Mucosa of descending colon (tissue), 3 donors: ENCODE data around the gene CELF4. TPM values are rescaled to one million over a fixed set of nuclear protein-coding genes. Genes with fewer than 3 reads are reported as not detected.

Experiments used
- ATAC-seq: fragments of 200-7000 bp; cut with Tn5 transposase; one replicate; pipeline ENCODE4 v1.9.1; 2020; ENCODE audit warnings: mild to moderate bottlenecking, moderate library complexity
- DNase-seq, 3 donors: peaks; one replicate each; pipeline ENCODE4 v3.0.0-alpha.2; 2020
- H3K36me3 ChIP-seq: fragments of 200-600 bp; one replicate; pipeline ENCODE4 v1.8.0; 2021; ENCODE audit warnings: low read depth, mild to moderate bottlenecking
- H3K4me1 ChIP-seq: fragments of 200-600 bp; one replicate; pipeline ENCODE4 v1.8.0; 2021; ENCODE audit warnings: low read depth, mild to moderate bottlenecking
- H3K4me3 ChIP-seq: fragments of 200-600 bp; one replicate; pipeline ENCODE4 v1.8.0; 2021; ENCODE audit warnings: mild to moderate bottlenecking
- H3K9me3 ChIP-seq: fragments of 200-600 bp; one replicate; pipeline ENCODE4 v1.8.0; 2021; ENCODE audit warnings: mild to moderate bottlenecking
- intact Hi-C, 2 donors: fragments of 100-400 bp; cut with DNase I in 1 of 2; cut with micrococcal nuclease in 1 of 2; formaldehyde crosslinking; loops; one replicate each; pipeline versions ENCODE4 v1.11.0 to v1.11.1; 2022; cut with DNase I, micrococcal nuclease
- total RNA-seq, 3 donors: library from RNA; stranded (reverse); fragmentation: NEBNext Ultra II Directional in 2 of 3; extraction: Animal tissue kit (Norgen Biotek cat#: 25700) in 2 of 3; gene quantifications; one replicate each; pipeline versions ENCODE4 v1.2.1 to v1.2.4, GENCODE V29; 2021 to 2023
- TF ChIP-seq, protein P1 (sequence below): fragments of 200-600 bp; IDR thresholded peaks from one replicate; pipeline ENCODE4 v1.8.0; 2022; ENCODE audit warnings: antibody characterized with exemption, mild to moderate bottlenecking
- donor health status: DM: no; HTN: no; CAD: no; lungs with moderate emphysema.
- donor health status: DM: no; HTN: no; CAD: no.
- donor health status: DM: no; HTN: yes; CAD: no.

Gene CELF4
- total RNA-seq, 3 donors from 2014 or later: 0.32 to 4.4 (median 0.72) TPM

GRCh38 chr18:37383036-37383785 is 182.4 kb downstream of the CELF4 start:
- intact Hi-C loops: no loop called here
- DNase-seq (no peak), ATAC-seq (no peak)
- Histone ChIP-seq H3K4me3 (no peak overlapping the region), H3K36me3 (no peaks in the 10 kb centered on the region), H3K9me3 (no peaks in the 10 kb centered on the region), H3K4me1 (no peaks in the 10 kb centered on the region)
- TF ChIP-seq, protein P1, sequence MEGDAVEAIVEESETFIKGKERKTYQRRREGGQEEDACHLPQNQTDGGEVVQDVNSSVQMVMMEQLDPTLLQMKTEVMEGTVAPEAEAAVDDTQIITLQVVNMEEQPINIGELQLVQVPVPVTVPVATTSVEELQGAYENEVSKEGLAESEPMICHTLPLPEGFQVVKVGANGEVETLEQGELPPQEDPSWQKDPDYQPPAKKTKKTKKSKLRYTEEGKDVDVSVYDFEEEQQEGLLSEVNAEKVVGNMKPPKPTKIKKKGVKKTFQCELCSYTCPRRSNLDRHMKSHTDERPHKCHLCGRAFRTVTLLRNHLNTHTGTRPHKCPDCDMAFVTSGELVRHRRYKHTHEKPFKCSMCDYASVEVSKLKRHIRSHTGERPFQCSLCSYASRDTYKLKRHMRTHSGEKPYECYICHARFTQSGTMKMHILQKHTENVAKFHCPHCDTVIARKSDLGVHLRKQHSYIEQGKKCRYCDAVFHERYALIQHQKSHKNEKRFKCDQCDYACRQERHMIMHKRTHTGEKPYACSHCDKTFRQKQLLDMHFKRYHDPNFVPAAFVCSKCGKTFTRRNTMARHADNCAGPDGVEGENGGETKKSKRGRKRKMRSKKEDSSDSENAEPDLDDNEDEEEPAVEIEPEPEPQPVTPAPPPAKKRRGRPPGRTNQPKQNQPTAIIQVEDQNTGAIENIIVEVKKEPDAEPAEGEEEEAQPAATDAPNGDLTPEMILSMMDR: no peak

- DNase-seq (no peak), ATAC-seq (no peak)
- no peak overlapping the region for H3K4me3 ChIP-seq
- no peaks in the 10 kb centered on the region for H3K4me1 ChIP-seq
- TF ChIP-seq, protein P1: no peak
- no peaks in the 10 kb centered on the region for H3K9me3 ChIP-seq
- intact Hi-C loops: no loop called here
- H3K36me3 ChIP-seq: no peaks in the 10 kb centered on the region
Measured at GRCh38 chr18:37381554-37381953, 184.0 kb downstream of the CELF4 start.

DNA sequence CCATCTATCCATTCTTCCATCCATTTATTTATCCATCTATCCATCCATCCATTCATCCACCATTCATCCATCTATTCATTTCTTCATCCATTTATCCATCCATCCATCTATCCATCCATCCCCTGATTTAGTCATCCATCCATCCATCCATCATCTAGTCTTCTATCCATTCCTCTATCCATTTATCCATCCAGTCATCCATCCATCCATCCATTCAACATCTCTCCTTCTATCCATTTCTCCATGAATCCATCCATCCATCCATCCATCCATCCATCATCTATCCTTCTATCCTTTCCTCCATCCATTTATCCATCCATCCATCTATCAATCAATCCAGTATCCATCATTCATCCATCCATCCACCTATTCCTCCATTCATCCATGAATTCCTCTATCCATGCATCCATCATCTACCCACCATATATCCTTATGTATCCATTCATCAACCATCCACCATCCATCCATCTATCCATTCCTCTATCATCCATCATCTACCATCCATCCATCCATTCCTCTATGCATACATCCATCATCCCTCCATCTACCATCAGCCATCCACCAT is 185.0 kb downstream of the CELF4 start:
- ATAC-seq (no peak), DNase-seq (no peak)
- TF ChIP-seq, protein P1: no peak
- no peaks in the 10 kb centered on the region for H3K4me1 ChIP-seq
- H3K36me3 ChIP-seq: no peaks in the 10 kb centered on the region
- intact Hi-C loops: no loop called here
- no peaks in the 10 kb centered on the region for H3K9me3 ChIP-seq
- no peak overlapping the region for H3K4me3 ChIP-seq

DNA sequence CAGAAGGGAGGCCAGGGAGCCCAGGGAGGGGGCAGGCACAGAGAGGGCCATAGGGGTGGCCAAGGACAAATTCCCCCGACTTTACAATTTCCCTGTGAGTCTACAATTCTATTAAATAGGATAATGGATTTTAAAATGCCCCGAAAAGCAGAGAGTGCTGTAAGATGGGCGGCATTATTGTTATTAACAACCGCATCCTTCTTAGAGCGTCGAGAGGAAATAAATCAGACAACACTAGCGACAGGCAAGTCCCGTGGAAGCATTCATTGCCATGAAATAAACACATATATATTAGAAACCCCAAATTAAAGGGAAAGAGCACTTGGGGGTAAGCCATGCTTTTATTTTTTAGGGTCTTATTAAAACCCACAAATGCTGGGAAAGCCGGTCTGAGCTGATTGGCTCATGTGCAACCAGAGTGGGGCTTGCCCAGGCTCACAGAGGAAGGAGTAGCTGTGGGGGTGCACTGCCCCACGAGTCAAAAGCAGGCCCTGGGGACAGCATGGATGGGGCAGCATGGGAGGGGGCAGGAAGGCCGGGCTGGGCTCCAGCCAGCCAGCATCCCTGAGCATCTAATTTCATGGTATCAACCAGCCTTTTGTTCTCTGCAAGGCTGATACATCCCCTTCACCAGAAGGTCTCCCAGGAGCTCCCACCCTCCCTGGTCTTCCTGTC is 187.1 kb downstream of the CELF4 start:
- TF ChIP-seq, protein P1: no peak
- no peak for DNase-seq
- Histone ChIP-seq H3K36me3 (no peaks in the 10 kb centered on the region), H3K4me1 (no peaks in the 10 kb centered on the region), H3K9me3 (no peaks in the 10 kb centered on the region), H3K4me3 (no peak overlapping the region)
- intact Hi-C loops: no loop called here
- ATAC-seq: no peak

- Histone ChIP-seq H3K9me3 (no peaks in the 10 kb centered on the region), H3K36me3 (no peaks in the 10 kb centered on the region), H3K4me1 (no peaks in the 10 kb centered on the region), H3K4me3 (no peak overlapping the region)
- ATAC-seq (no peak), DNase-seq (no peak)
- TF ChIP-seq, protein P1: no peak
- intact Hi-C loops: no loop called here
Measured at GRCh38 chr18:37375181-37375580, 190.4 kb downstream of the CELF4 start.
